Lung (tissue), 16 donors: ENCODE results near the gene TGFBI. TPM values are rescaled to one million over a fixed set of nuclear protein-coding genes. Genes with fewer than 3 reads are reported as not detected.

Experiments
- ATAC-seq: fragments of 200-7000 bp; cut with Tn5 transposase; one replicate; pipeline ENCODE4 v1.9.1; 2020; ENCODE audit warnings: moderate number of reproducible peaks; ENCODE audit not compliant: insufficient read depth, low FRiP score
- DNase-seq, 3 donors: peaks; one replicate each; pipeline ENCODE4 v3.0.0-alpha.2; 2013 to 2017
- H3K27ac ChIP-seq, 2 donors: one replicate each; pipeline ENCODE4 v1.5.1; 2013; ENCODE audit warnings: mild to moderate bottlenecking in 2 of 2, moderate library complexity in 2 of 2, control low read depth in 1 of 2, inconsistent platforms in 1 of 2, low read depth in 1 of 2, low read length in 1 of 2
- H3K27me3 ChIP-seq, 3 donors: one replicate each; pipeline ENCODE4 v1.5.1; 2013; ENCODE audit warnings: low read length in 2 of 3; ENCODE audit not compliant: control insufficient read depth in 3 of 3, insufficient read depth in 3 of 3
- H3K36me3 ChIP-seq, 4 donors: one replicate each; pipeline ENCODE4 v1.5.1; 2013; ENCODE audit warnings: low read length in 4 of 4, mild to moderate bottlenecking in 1 of 4, moderate library complexity in 1 of 4; ENCODE audit not compliant: control insufficient read depth in 4 of 4, insufficient read depth in 4 of 4
- H3K4me1 ChIP-seq, 5 donors: one replicate each; pipeline ENCODE4 v1.5.1; 2013; ENCODE audit warnings: low read length in 5 of 5, mild to moderate bottlenecking in 2 of 5, moderate library complexity in 1 of 5; ENCODE audit not compliant: control insufficient read depth in 5 of 5, insufficient read depth in 5 of 5
- H3K4me3 ChIP-seq: one replicate; pipeline ENCODE4 v1.5.1; 2013; ENCODE audit warnings: mild to moderate bottlenecking, control low read depth, moderate library complexity
- H3K9ac ChIP-seq, 2 donors: one replicate each; pipeline ENCODE4 v1.5.1; 2013; ENCODE audit warnings: low read length in 2 of 2, control low read depth in 1 of 2; ENCODE audit not compliant: insufficient read depth in 1 of 2
- H3K9me3 ChIP-seq, 4 donors: one replicate each; pipeline ENCODE4 v1.5.1; 2013; ENCODE audit warnings: low read length in 3 of 4, mild to moderate bottlenecking in 1 of 4, moderate library complexity in 1 of 4; ENCODE audit not compliant: control insufficient read depth in 4 of 4, insufficient read depth in 3 of 4
- CTCF ChIP-seq: IDR thresholded peaks from 2 replicates; pipeline ENCODE4 v1.5.1; 2012; ENCODE audit warnings: mild to moderate bottlenecking; ENCODE audit errors: control extremely low read depth, extremely low read depth
- WGBS, 2 donors: extraction: QIAGEN DNeasy Blood & Tissue Kit; methylation state at CpG; one replicate each; pipeline ENCODE4 v1.1.7; 2013; 5-methylcytosine and 5-hydroxymethylcytosine counted together
- long read RNA-seq, 5 donors: transcript quantifications; one replicate each; lab custom pipeline, GENCODE V29; 2026
- polyA plus RNA-seq, 2 donors: library from polyadenylated mRNA; stranded (reverse); fragments of 200-250 nt; gene quantifications; one replicate each; pipeline ENCODE4 v1.2.1, GENCODE V29; 2013
- total RNA-seq, 2 donors: library from RNA; depleted of rRNA in 1 of 2; stranded (reverse); fragments of >200 nt in 1 of 2; gene quantifications; one replicate each; pipeline ENCODE4 v1.2.1, GENCODE V29; 2014 to 2021
- donor health status: control.
- donor health status: control.
- donor health status: Bipolar disorder and iron deficiency.
- donor health status: healthy.
- donor health status: DM: yes; HTN: yes; CAD: no.

Gene TGFBI
- total RNA-seq (100 to 1,000 TPM in 1 of 2 donors, 10 to 100 TPM in 1; 96.4 to 146 TPM), polyA plus RNA-seq (100 to 1,000 TPM; 100 to 122 TPM)
- long read RNA-seq, donor 1, transcript TGFBI-201 (17 exons, 2,804 nt) = major isoform, 19 of 68 reads
- long read RNA-seq, donor 1, partial matches to known transcripts = 46 of 68 reads
- long read RNA-seq, donor 1, other reads (novel, unspliced or antisense) = 0 of 68 reads
- long read RNA-seq, donor 2, partial matches to known transcripts = 8 of 10 reads
- long read RNA-seq, donor 2, other reads (novel, unspliced or antisense) = 0 of 10 reads
- long read RNA-seq, donor 3, partial matches to known transcripts = 7 of 12 reads
- long read RNA-seq, donor 3, other reads (novel, unspliced or antisense) = 0 of 12 reads
- long read RNA-seq, donor 4, full-length matches to known transcripts = 3 of 21 reads
- long read RNA-seq, donor 4, partial matches to known transcripts = 18 of 21 reads
- long read RNA-seq, donor 4, other reads (novel, unspliced or antisense) = 0 of 21 reads
- long read RNA-seq, donor 5, transcript TGFBI-201 (17 exons, 2,804 nt) = major isoform, 8 of 19 reads
- long read RNA-seq, donor 5, partial matches to known transcripts = 10 of 19 reads
- long read RNA-seq, donor 5, other reads (novel, unspliced or antisense) = 0 of 19 reads

DNA sequence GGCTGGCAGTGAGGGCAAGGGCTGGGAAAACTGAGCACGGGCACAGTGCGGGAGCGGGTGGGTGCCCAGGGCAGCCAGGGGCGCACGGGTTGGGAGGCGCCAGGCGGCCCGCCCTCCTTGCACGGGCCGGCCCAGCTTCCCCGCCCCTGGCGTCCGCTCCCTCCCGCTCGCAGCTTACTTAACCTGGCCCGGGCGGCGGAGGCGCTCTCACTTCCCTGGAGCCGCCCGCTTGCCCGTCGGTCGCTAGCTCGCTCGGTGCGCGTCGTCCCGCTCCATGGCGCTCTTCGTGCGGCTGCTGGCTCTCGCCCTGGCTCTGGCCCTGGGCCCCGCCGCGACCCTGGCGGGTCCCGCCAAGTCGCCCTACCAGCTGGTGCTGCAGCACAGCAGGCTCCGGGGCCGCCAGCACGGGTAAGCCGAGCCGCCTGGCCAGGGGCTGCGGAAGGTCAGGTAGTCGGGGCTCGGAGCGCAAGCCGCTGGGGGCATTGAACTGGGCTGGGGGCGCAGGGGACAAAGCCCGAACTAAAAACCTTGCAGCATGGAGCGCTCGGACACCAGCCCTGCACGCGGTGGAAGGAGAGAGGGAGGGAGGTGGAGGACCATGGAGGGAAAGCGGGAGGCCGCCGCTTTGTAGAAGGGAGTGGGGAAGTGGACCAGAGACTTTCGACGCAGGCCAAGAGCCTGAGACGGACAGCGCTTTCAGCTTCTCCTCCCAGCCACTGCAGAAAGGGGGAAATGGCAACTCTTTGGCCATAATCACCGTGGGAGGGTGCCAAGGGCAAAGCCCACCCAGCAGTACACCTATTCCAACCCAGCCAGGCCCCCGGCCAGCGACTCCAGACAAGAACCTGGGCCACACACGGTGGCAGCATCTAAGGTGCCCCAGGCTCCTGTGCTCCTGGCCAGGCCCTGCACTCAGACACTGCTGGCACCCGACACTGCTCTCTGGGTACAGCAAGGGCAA, at the start of gene TGFBI:
TGFBI (plus strand) TSS at position 207 of the 961 bp plus-strand sequence; CDS start at position 275, 68 bp downstream.
- Histone ChIP-seq H3K9ac (no peak within 1 kb of the TSS), H3K36me3 (peaks cover 0 to 3% (median 0%) of the 10 kb centered on the region in 4 donors), H3K27me3 (peaks cover 0 to 2% (median 0%) of the 10 kb centered on the region in 3 donors), H3K4me1 (peaks cover 0 to 36% (median 7%) of the 10 kb centered on the region in 5 donors), H3K4me3 (peak within 1 kb of the TSS; percentile 32), H3K27ac (peak within 1 kb of the TSS in 1 of 2 donors; percentile 44), H3K9me3 (peaks cover 0 to 3% (median 0%) of the 10 kb centered on the region in 4 donors)
- DNase-seq (peak; percentile 64 to 79 (median 70)), ATAC-seq (peak; percentile 89)
- 10 to 19% methylated on average over 52 to 68 of the region's 68 CpGs for WGBS, 2 donors
- TF ChIP-seq CTCF = no peak

DNA sequence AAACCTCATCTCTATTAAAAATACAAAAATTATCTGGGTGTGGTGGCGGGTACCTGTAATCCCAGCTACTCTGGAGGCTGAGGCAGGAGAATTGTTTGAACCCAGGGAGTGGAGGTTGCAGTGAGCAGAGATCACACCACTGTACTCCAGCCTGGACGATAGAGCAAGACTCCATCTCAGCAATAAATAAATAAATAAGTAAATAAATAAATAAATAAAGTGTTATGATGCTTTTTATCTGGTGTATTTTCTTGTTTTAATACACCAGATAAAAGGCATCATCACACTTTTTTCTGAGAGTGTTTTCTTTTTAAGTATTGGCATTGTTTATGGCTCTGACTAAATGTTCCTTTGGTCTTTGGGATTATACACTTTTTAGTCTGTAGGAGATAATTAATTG, 49.8 kb upstream of the TGFBI start:
- no peak for ATAC-seq
- no peak overlapping the region for H3K9ac ChIP-seq
- WGBS, 2 donors = 91% methylated on average over 2 of the region's 2 CpGs
- no peak overlapping the region for H3K4me3 ChIP-seq
- DNase-seq = no peak
- no peaks in the 10 kb centered on the region for H3K27me3 ChIP-seq
- H3K9me3 ChIP-seq = peaks cover 0 to 3% (median 0%) of the 10 kb centered on the region in 4 donors
- TF ChIP-seq CTCF = no peak
- H3K36me3 ChIP-seq = no peaks in the 10 kb centered on the region
- peaks cover 0 to 49% (median 5%) of the 10 kb centered on the region in 5 donors for H3K4me1 ChIP-seq
- peak overlapping the region in 1 of 2 donors; percentile 21 for H3K27ac ChIP-seq

DNA sequence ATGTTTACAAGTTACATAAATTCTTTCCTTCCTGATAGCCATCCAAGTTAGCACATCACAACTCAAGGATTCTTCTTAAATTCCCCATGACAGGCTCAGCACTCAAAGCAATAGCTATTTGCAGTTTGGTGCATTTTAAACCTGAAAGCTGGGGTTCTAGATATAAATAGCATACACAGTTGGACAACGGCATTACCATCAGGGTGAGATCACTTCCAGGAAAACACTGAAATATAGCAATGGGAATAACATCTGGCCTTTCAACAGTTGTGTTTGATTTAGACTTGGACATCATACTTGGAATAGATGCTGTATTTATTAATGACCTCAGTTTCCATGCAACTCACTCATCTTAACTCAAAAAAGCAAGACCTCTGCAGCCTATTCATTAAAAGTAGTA, 49.3 kb upstream of the TGFBI start:
- no peak for ATAC-seq
- WGBS, 2 donors = 56 to 59% methylated on average over 1 of the region's 1 CpG

More for the DNA sequence above, 49.3 kb upstream of the TGFBI start:
- Histone ChIP-seq H3K9me3 (peaks cover 0 to 3% (median 0%) of the 10 kb centered on the region in 4 donors), H3K27me3 (no peaks in the 10 kb centered on the region), H3K36me3 (no peaks in the 10 kb centered on the region), H3K9ac (no peak overlapping the region), H3K27ac (peak overlapping the region in 1 of 2 donors; percentile 21), H3K4me1 (peaks cover 0 to 44% (median 5%) of the 10 kb centered on the region in 5 donors), H3K4me3 (no peak overlapping the region)
- peak in 2 of 3 donors; percentile 75 to 77 for DNase-seq
- TF ChIP-seq CTCF = no peak
